IgD-negative memory B cell (primary cell): Measurements from ENCODE around the gene NOL4L. TPM values are rescaled to one million over a fixed set of nuclear protein-coding genes. Genes with fewer than 3 reads are reported as not detected.

Source experiments
- H3K27ac Mint-ChIP-seq, 3 donors: one replicate each; pipeline ENCODE4 v1.8.0; 2020 to 2022; ENCODE audit warnings: mild to moderate bottlenecking in 3 of 3, mixed read lengths in 3 of 3, moderate library complexity in 1 of 3
- H3K27me3 Mint-ChIP-seq: one replicate; pipeline ENCODE4 v1.8.0; 2021; ENCODE audit warnings: mixed read lengths
- H3K36me3 Mint-ChIP-seq: one replicate; pipeline ENCODE4 v1.8.0; 2020; ENCODE audit warnings: mild to moderate bottlenecking, mixed read lengths
- H3K4me1 Mint-ChIP-seq, 3 donors: one replicate each; pipeline ENCODE4 v1.8.0; 2020 to 2022; ENCODE audit warnings: mixed read lengths in 3 of 3, mild to moderate bottlenecking in 1 of 3
- H3K4me3 Mint-ChIP-seq, 4 donors: one replicate each; pipeline ENCODE4 v1.8.0; 2020 to 2022; ENCODE audit warnings: mild to moderate bottlenecking in 4 of 4, mixed read lengths in 4 of 4, moderate library complexity in 3 of 4
- H3K9me3 Mint-ChIP-seq, 3 donors: one replicate each; pipeline ENCODE4 v1.8.0; 2020 to 2021; ENCODE audit warnings: mixed read lengths in 3 of 3, mild to moderate bottlenecking in 1 of 3
- polyA plus RNA-seq: library from polyadenylated mRNA; unstranded; fragments of 300-500 nt; fragmentation: Illumina TruSeq; gene quantifications from one replicate; pipeline ENCODE4 v1.2.3, GENCODE V29; 2021

Gene NOL4L
- 7.3 TPM for polyA plus RNA-seq

GRCh38 chr20:32585011-32585585 is at the start of gene NOL4L:
Gene NOL4L, minus strand, starts transcription at chr20:32585333. Its CDS starts 443 bp downstream, at chr20:32584890.
- H3K4me1 Mint-ChIP-seq, result peaks cover 11 to 30% (median 26%) of the 10 kb centered on the region in 3 donors
- peak within 1 kb of the TSS; percentile 90 to 95 (median 90) for H3K27ac Mint-ChIP-seq
- H3K4me3 Mint-ChIP-seq, result peak within 1 kb of the TSS; percentile 86 to 98 (median 94)
- no peaks in the 10 kb centered on the region for H3K9me3 Mint-ChIP-seq
- H3K36me3 Mint-ChIP-seq, result no peaks in the 10 kb centered on the region
- peaks cover 6% of the 10 kb centered on the region for H3K27me3 Mint-ChIP-seq

- H3K27ac Mint-ChIP-seq, result no peak overlapping the region
- H3K4me3 Mint-ChIP-seq, result no peak overlapping the region
- H3K27me3 Mint-ChIP-seq, result peaks cover 8% of the 10 kb centered on the region
- H3K9me3 Mint-ChIP-seq, result no peaks in the 10 kb centered on the region
- no peaks in the 10 kb centered on the region for H3K36me3 Mint-ChIP-seq
- no peaks in the 10 kb centered on the region for H3K4me1 Mint-ChIP-seq
Measured at GRCh38 chr20:32634041-32634805, 49.1 kb upstream of the NOL4L start.

- H3K27ac Mint-ChIP-seq, result no peak overlapping the region
- H3K4me1 Mint-ChIP-seq, result peaks cover 0 to 5% (median 5%) of the 10 kb centered on the region in 3 donors
- H3K4me3 Mint-ChIP-seq, result no peak overlapping the region
- no peaks in the 10 kb centered on the region for H3K9me3 Mint-ChIP-seq
- H3K27me3 Mint-ChIP-seq, result peaks cover 6% of the 10 kb centered on the region
- no peaks in the 10 kb centered on the region for H3K36me3 Mint-ChIP-seq
Measured at GRCh38 chr20:32632461-32633354, 47.6 kb upstream of the NOL4L start.

- Mint-ChIP-seq H3K9me3 (no peaks in the 10 kb centered on the region), H3K4me3 (no peak overlapping the region), H3K27me3 (peaks cover 8% of the 10 kb centered on the region), H3K36me3 (no peaks in the 10 kb centered on the region), H3K4me1 (peaks cover 0 to 7% (median 6%) of the 10 kb centered on the region in 3 donors), H3K27ac (peak overlapping the region in 1 of 3 donors; percentile 92)
Measured at GRCh38 chr20:32631933-32632460, 46.9 kb upstream of the NOL4L start.

GRCh38 chr20:32629813-32630212 is 44.7 kb upstream of the NOL4L start:
- no peak overlapping the region for H3K27ac Mint-ChIP-seq

GRCh38 chr20:32628960-32629530 is 43.9 kb upstream of the NOL4L start:
- no peaks in the 10 kb centered on the region for H3K36me3 Mint-ChIP-seq
- H3K9me3 Mint-ChIP-seq, result no peaks in the 10 kb centered on the region
- peaks cover 0 to 7% (median 6%) of the 10 kb centered on the region in 3 donors for H3K4me1 Mint-ChIP-seq
- peaks cover 8% of the 10 kb centered on the region for H3K27me3 Mint-ChIP-seq
- no peak overlapping the region for H3K4me3 Mint-ChIP-seq
- H3K27ac Mint-ChIP-seq, result no peak overlapping the region

More at GRCh38 chr20:32629813-32630212, 44.7 kb upstream of the NOL4L start:
- peaks cover 0 to 7% (median 6%) of the 10 kb centered on the region in 3 donors for H3K4me1 Mint-ChIP-seq
- H3K36me3 Mint-ChIP-seq, result no peaks in the 10 kb centered on the region
- H3K27me3 Mint-ChIP-seq, result peaks cover 8% of the 10 kb centered on the region
- no peaks in the 10 kb centered on the region for H3K9me3 Mint-ChIP-seq
- no peak overlapping the region for H3K4me3 Mint-ChIP-seq

GRCh38 chr20:32626859-32627636 is 41.9 kb upstream of the NOL4L start:
- Mint-ChIP-seq H3K4me3 (peak overlapping the region in 3 of 4 donors; percentile 48 to 80 (median 79)), H3K27me3 (peaks cover 3% of the 10 kb centered on the region), H3K36me3 (no peaks in the 10 kb centered on the region), H3K9me3 (no peaks in the 10 kb centered on the region), H3K4me1 (peaks cover 0 to 7% (median 6%) of the 10 kb centered on the region in 3 donors), H3K27ac (no peak overlapping the region)

- Mint-ChIP-seq H3K4me3 (no peak overlapping the region), H3K4me1 (peaks cover 5 to 7% (median 6%) of the 10 kb centered on the region in 3 donors), H3K36me3 (no peaks in the 10 kb centered on the region), H3K27ac (no peak overlapping the region), H3K27me3 (peaks cover 3% of the 10 kb centered on the region), H3K9me3 (no peaks in the 10 kb centered on the region)
Measured at GRCh38 chr20:32626407-32626806, 41.3 kb upstream of the NOL4L start.

GRCh38 chr20:32625996-32626395 is 40.9 kb upstream of the NOL4L start:
- H3K4me1 Mint-ChIP-seq, result peaks cover 6 to 7% (median 6%) of the 10 kb centered on the region in 3 donors
- no peak overlapping the region for H3K27ac Mint-ChIP-seq
- no peaks in the 10 kb centered on the region for H3K9me3 Mint-ChIP-seq
- H3K4me3 Mint-ChIP-seq, result no peak overlapping the region
- no peaks in the 10 kb centered on the region for H3K36me3 Mint-ChIP-seq
- peaks cover 3% of the 10 kb centered on the region for H3K27me3 Mint-ChIP-seq

GRCh38 chr20:32624687-32625345 is 39.7 kb upstream of the NOL4L start:
- Mint-ChIP-seq H3K4me3 (no peak overlapping the region), H3K9me3 (no peaks in the 10 kb centered on the region), H3K27ac (no peak overlapping the region)

GRCh38 chr20:32623667-32624157 is 38.6 kb upstream of the NOL4L start:
- Mint-ChIP-seq H3K9me3 (no peaks in the 10 kb centered on the region), H3K4me1 (peaks cover 6 to 7% (median 6%) of the 10 kb centered on the region in 3 donors), H3K27ac (no peak overlapping the region), H3K27me3 (peaks cover 5% of the 10 kb centered on the region), H3K36me3 (no peaks in the 10 kb centered on the region), H3K4me3 (no peak overlapping the region)

More at GRCh38 chr20:32624687-32625345, 39.7 kb upstream of the NOL4L start:
- Mint-ChIP-seq H3K27me3 (peaks cover 3% of the 10 kb centered on the region), H3K36me3 (no peaks in the 10 kb centered on the region), H3K4me1 (peaks cover 6 to 7% (median 6%) of the 10 kb centered on the region in 3 donors)

GRCh38 chr20:32622585-32623468 is 37.7 kb upstream of the NOL4L start:
- H3K36me3 Mint-ChIP-seq, result no peaks in the 10 kb centered on the region

More at GRCh38 chr20:32622585-32623468, 37.7 kb upstream of the NOL4L start:
- Mint-ChIP-seq H3K27ac (no peak overlapping the region), H3K27me3 (peaks cover 5% of the 10 kb centered on the region), H3K4me3 (no peak overlapping the region), H3K4me1 (peaks cover 2 to 6% (median 3%) of the 10 kb centered on the region in 3 donors), H3K9me3 (no peaks in the 10 kb centered on the region)
